Activated CD8-positive, alpha-beta memory T cell treated with anti-CD3 and anti-CD28 coated beads, Interleukin-2, amount 10 ng/mL, durations not matched to agents 7 days and 5 days (primary cell): ENCODE measurements around the gene MMP10. TPM values are rescaled to one million over a fixed set of nuclear protein-coding genes. Genes with fewer than 3 reads are reported as not detected.
"Not testable (repeated sequence)": the region's sequence is repeated elsewhere in the genome, so short reads cannot be mapped to it uniquely, and the experiment has no call there.

Source experiments
- ATAC-seq: fragments of 150-1000 bp; cut with Tn5 transposase; one replicate; pipeline ENCODE4 v1.10.0; 2021; ENCODE audit warnings: moderate library complexity
- CTCF ChIA-PET: fragments of 350-600 bp; sonication (Branson Sonifier 250); formaldehyde crosslinking; loops from one replicate; lab custom pipeline; 2021; ENCODE audit warnings: antibody characterized with exemption; lab: Charles Lee
- DNase-seq: peaks from one replicate; pipeline ENCODE4 v3.0.0-alpha.2; 2020
- H3K27ac Mint-ChIP-seq: one replicate; pipeline ENCODE4 v1.8.0; 2021; ENCODE audit warnings: mild to moderate bottlenecking, mixed read lengths
- H3K27me3 Mint-ChIP-seq: one replicate; pipeline ENCODE4 v1.8.0; 2021; ENCODE audit warnings: mixed read lengths
- H3K36me3 Mint-ChIP-seq: one replicate; pipeline ENCODE4 v1.8.0; 2021; ENCODE audit warnings: mild to moderate bottlenecking, mixed read lengths
- H3K4me1 Mint-ChIP-seq: one replicate; pipeline ENCODE4 v1.8.0; 2021; ENCODE audit warnings: mixed read lengths
- H3K4me3 Mint-ChIP-seq: one replicate; pipeline ENCODE4 v1.8.0; 2021; ENCODE audit warnings: mild to moderate bottlenecking, moderate library complexity, mixed read lengths
- H3K9me3 Mint-ChIP-seq: one replicate; pipeline ENCODE4 v1.8.0; 2022; ENCODE audit warnings: low read depth, mixed read lengths
- total RNA-seq, 2 experiments: library from RNA; stranded (reverse); gene quantifications; one replicate each; pipeline ENCODE4 v1.2.3, GENCODE V29; 2021

The MMP10 gene
- total RNA-seq, 2 experiments from 2014 or later = 0.33 TPM; not detected in 1

- Mint-ChIP-seq H3K4me1 (no peaks in the 10 kb centered on the region), H3K9me3 (no peaks in the 10 kb centered on the region), H3K36me3 (no peaks in the 10 kb centered on the region), H3K4me3 (no peak overlapping the region), H3K27me3 (peaks cover 9% of the 10 kb centered on the region), H3K27ac (no peak overlapping the region)
- DNase-seq (peak; percentile 71), ATAC-seq (peak; percentile 68)
- CTCF ChIA-PET = interaction anchor here (1.1 to 2.6 kb wide), 3 partner anchors 16 to 208 kb away, joined by 3 to 15 read pairs (median 5); no protein-coding TSS in a partner anchor
These were observed 47.1 kb downstream of the MMP10 start for GRCh38 chr11:102733232-102733875.

- H3K4me3 Mint-ChIP-seq, H3K27me3 Mint-ChIP-seq, DNase-seq, H3K27ac Mint-ChIP-seq, CTCF ChIA-PET, H3K9me3 Mint-ChIP-seq, ATAC-seq, H3K36me3 Mint-ChIP-seq, H3K4me1 Mint-ChIP-seq: not testable (repeated sequence)
These were observed 49.5 kb downstream of the MMP10 start for GRCh38 chr11:102730944-102731343.

GRCh38 chr11:102729849-102730815 is 50.3 kb downstream of the MMP10 start:
- H3K4me3 Mint-ChIP-seq = no peak overlapping the region
- CTCF ChIA-PET = no interaction called here
- no peak for ATAC-seq
- no peaks in the 10 kb centered on the region for H3K4me1 Mint-ChIP-seq
- H3K9me3 Mint-ChIP-seq = no peaks in the 10 kb centered on the region
- DNase-seq = no peak
- no peaks in the 10 kb centered on the region for H3K36me3 Mint-ChIP-seq
- H3K27ac Mint-ChIP-seq = no peak overlapping the region
- H3K27me3 Mint-ChIP-seq = peaks cover 8% of the 10 kb centered on the region

GRCh38 chr11:102727890-102728289 is 52.5 kb downstream of the MMP10 start:
- Mint-ChIP-seq H3K27me3 (peaks cover 2% of the 10 kb centered on the region), H3K4me3 (no peak overlapping the region), H3K27ac (no peak overlapping the region), H3K4me1 (no peaks in the 10 kb centered on the region), H3K36me3 (no peaks in the 10 kb centered on the region), H3K9me3 (no peaks in the 10 kb centered on the region)
- no peak for DNase-seq
- CTCF ChIA-PET = no interaction called here
- ATAC-seq = no peak

GRCh38 chr11:102724904-102725500 is 55.4 kb downstream of the MMP10 start, which contains the start of gene MMP8:
Gene MMP8, minus strand, starts transcription at chr11:102724954. Its CDS starts 99 bp downstream, at chr11:102724855.
- ATAC-seq = no peak
- Mint-ChIP-seq H3K27me3 (peaks cover 2% of the 10 kb centered on the region), H3K27ac (no peak within 1 kb of the TSS), H3K4me3 (no peak within 1 kb of the TSS), H3K36me3 (no peaks in the 10 kb centered on the region), H3K4me1 (no peaks in the 10 kb centered on the region), H3K9me3 (no peaks in the 10 kb centered on the region)
- CTCF ChIA-PET = no interaction called here
- DNase-seq = no peak

- no peaks in the 10 kb centered on the region for H3K9me3 Mint-ChIP-seq
- no peak for ATAC-seq
- CTCF ChIA-PET = no interaction called here
- H3K27me3 Mint-ChIP-seq = peaks cover 2% of the 10 kb centered on the region
- DNase-seq = no peak
- no peak overlapping the region for H3K4me3 Mint-ChIP-seq
- no peak overlapping the region for H3K27ac Mint-ChIP-seq
- H3K36me3 Mint-ChIP-seq = no peaks in the 10 kb centered on the region
- H3K4me1 Mint-ChIP-seq = no peaks in the 10 kb centered on the region
These were observed 57.6 kb downstream of the MMP10 start for GRCh38 chr11:102722821-102723220.

Other genes starting within 250 kb of the MMP10 start
- not detected for gene MMP7, start 249.9 kb downstream of the MMP10 start, total RNA-seq
- not detected for gene MMP20, start 155.3 kb downstream of the MMP10 start, total RNA-seq
- not detected for gene MMP27, start 74.9 kb downstream of the MMP10 start, total RNA-seq
- gene MMP8, start 55.7 kb downstream of the MMP10 start, total RNA-seq = not detected
- not detected for gene MMP1, start 17.5 kb upstream of the MMP10 start, total RNA-seq
- gene MMP3, start 63.0 kb upstream of the MMP10 start, total RNA-seq = not detected
- not detected for gene MMP12, start 94.4 kb upstream of the MMP10 start, total RNA-seq
- gene MMP13, start 175.1 kb upstream of the MMP10 start, total RNA-seq = not detected